ENCODE data around the gene TADA2A. TPM values are rescaled to one million over a fixed set of nuclear protein-coding genes. Genes with fewer than 3 reads are reported as not detected.

The TADA2A gene
- total and polyA plus RNA-seq, 4 experiments from 2014 or later, result 2.8 to 35.7 (median 20.2) TPM

DNA sequence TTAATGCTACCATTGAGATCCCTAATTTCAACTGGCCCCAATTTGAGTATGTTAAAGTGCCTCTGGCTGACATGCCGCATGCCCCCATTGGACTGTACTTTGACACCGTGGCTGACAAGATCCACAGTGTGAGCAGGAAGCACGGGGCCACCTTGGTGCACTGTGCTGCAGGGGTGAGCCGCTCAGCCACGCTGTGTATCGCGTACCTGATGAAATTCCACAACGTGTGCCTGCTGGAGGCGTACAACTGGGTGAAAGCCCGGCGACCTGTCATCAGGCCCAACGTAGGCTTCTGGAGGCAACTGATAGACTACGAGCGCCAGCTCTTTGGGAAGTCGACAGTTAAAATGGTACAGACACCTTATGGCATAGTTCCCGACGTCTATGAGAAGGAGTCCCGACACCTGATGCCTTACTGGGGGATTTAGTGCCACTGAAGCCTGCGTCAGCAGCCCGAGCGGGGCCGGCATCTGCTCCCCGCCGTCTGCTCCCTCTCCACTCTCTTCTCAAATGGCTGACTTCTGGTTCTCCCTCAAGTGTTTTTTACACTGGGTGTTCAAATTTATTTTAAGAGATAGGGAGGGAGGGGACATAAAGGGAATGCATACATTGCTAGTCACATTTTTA is 105.9 kb downstream of the TADA2A start:
- Histone ChIP-seq H3K4me1 (ENCODE audit: insufficient read depth, low read length) (peaks cover 6% of the 10 kb centered on the region), H3K36me3 (ENCODE audit: insufficient read depth, low read length) (peaks cover 28% of the 10 kb centered on the region), H3K9me3 (ENCODE audit: control insufficient read depth in 1 of 2, low read length in 2 of 2) (no peaks in the 10 kb centered on the region), H3K4me3 (ENCODE audit: low read length in 2 of 2) (no peak overlapping the region), H3K27me3 (ENCODE audit: insufficient read depth, low read length) (no peaks in the 10 kb centered on the region), H3K27ac (ENCODE audit: low read depth, low read length) (no peak overlapping the region)
- Mint-ChIP-seq H3K36me3 (peaks cover 15 to 41% of the 10 kb centered on the region in 2 donors), H3K27ac (peak overlapping the region in 3 of 7 donors; percentile 32 to 42 (median 41)), H3K27me3 (no peaks in the 10 kb centered on the region), H3K9me3 (no peaks in the 10 kb centered on the region), H3K4me1 (peaks cover 8 to 19% (median 11%) of the 10 kb centered on the region in 4 donors), H3K4me3 (no peak overlapping the region)
- ChIA-PET POLR2A (ENCODE audit: partially characterized antibody) (no interaction called here), CTCF (ENCODE audit: partially characterized antibody) (interaction anchor here (0.9 kb wide), 1 partner anchor 15 kb away, joined by 4 read pairs; no protein-coding TSS in a partner anchor)
- intact Hi-C loops (cut with micrococcal nuclease), result no loop called here
- no peak for DNase-seq

DNA sequence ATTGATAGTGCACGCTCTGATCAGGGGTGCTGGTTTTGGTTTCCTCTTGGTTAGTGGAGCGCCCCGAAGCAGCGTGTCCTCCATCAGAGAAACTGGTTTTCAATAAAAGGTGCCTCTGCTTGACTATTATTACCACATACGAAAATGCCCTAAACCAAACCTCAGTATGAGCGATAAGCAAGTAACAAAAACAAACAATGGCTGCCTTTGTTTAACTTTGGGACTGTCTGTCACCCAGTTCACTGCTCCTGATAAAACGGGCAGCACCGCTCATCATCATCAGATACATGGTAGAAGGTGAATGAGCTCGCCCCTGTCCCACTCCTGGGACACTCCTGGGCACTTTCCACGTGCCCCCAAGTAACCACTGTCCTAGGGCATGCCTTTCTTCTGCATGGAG is 107.0 kb downstream of the TADA2A start:
- Mint-ChIP-seq H3K27ac (no peak overlapping the region), H3K4me3 (no peak overlapping the region), H3K27me3 (no peaks in the 10 kb centered on the region), H3K9me3 (no peaks in the 10 kb centered on the region), H3K4me1 (peaks cover 8 to 19% (median 11%) of the 10 kb centered on the region in 4 donors), H3K36me3 (peaks cover 26 to 52% of the 10 kb centered on the region in 2 donors)
- intact Hi-C loops (cut with micrococcal nuclease), result no loop called here
- Histone ChIP-seq H3K36me3 (ENCODE audit: insufficient read depth, low read length) (peaks cover 39% of the 10 kb centered on the region), H3K27ac (ENCODE audit: low read depth, low read length) (no peak overlapping the region), H3K4me1 (ENCODE audit: insufficient read depth, low read length) (peaks cover 6% of the 10 kb centered on the region), H3K4me3 (ENCODE audit: low read length in 2 of 2) (no peak overlapping the region), H3K27me3 (ENCODE audit: insufficient read depth, low read length) (no peaks in the 10 kb centered on the region), H3K9me3 (ENCODE audit: control insufficient read depth in 1 of 2, low read length in 2 of 2) (no peaks in the 10 kb centered on the region)
- ChIA-PET POLR2A (ENCODE audit: partially characterized antibody) (no interaction called here), CTCF (ENCODE audit: partially characterized antibody) (no interaction called here)
- DNase-seq, result no peak

DNA sequence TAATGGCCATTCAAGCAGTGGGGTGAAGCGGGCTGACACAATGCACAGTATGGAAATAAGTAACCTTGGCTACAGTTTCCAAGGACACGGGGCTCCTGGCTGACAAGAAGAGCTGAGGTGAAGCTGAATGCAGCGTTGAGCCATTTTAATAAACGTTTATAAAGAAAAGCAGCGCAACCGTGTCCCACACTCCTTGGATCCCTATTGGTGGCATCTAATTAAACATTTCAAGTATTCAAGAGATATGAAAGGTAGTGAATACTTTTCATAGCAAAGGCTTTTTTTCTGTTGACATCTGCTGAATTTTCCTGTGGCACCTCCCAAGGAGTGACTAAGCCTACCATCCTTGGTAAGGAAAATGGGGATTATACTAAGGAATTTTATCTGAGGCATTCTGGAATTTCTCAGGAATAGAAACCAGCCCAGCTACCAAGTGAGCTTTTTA is 109.5 kb downstream of the TADA2A start:
- H3K4me3 Mint-ChIP-seq, result no peak overlapping the region
- peaks cover 4 to 20% (median 5%) of the 10 kb centered on the region in 4 donors for H3K4me1 Mint-ChIP-seq
- POLR2A ChIA-PET (ENCODE audit: partially characterized antibody), result no interaction called here
- peaks cover 5% of the 10 kb centered on the region for H3K4me1 ChIP-seq (ENCODE audit: insufficient read depth, low read length)
- H3K9me3 Mint-ChIP-seq, result no peaks in the 10 kb centered on the region
- no peak for DNase-seq
- H3K27ac ChIP-seq (ENCODE audit: low read depth, low read length), result no peak overlapping the region
- H3K27ac Mint-ChIP-seq, result no peak overlapping the region
- no peak overlapping the region for H3K4me3 ChIP-seq (ENCODE audit: low read length in 2 of 2)
- CTCF ChIA-PET (ENCODE audit: partially characterized antibody), result no interaction called here
- H3K27me3 ChIP-seq (ENCODE audit: insufficient read depth, low read length), result no peaks in the 10 kb centered on the region
- intact Hi-C loops (cut with micrococcal nuclease), result no loop called here
- peaks cover 44 to 73% of the 10 kb centered on the region in 2 donors for H3K36me3 Mint-ChIP-seq
- H3K9me3 ChIP-seq (ENCODE audit: control insufficient read depth in 1 of 2, low read length in 2 of 2), result no peaks in the 10 kb centered on the region
- H3K27me3 Mint-ChIP-seq, result no peaks in the 10 kb centered on the region
- H3K36me3 ChIP-seq (ENCODE audit: insufficient read depth, low read length), result peaks cover 60% of the 10 kb centered on the region

DNA sequence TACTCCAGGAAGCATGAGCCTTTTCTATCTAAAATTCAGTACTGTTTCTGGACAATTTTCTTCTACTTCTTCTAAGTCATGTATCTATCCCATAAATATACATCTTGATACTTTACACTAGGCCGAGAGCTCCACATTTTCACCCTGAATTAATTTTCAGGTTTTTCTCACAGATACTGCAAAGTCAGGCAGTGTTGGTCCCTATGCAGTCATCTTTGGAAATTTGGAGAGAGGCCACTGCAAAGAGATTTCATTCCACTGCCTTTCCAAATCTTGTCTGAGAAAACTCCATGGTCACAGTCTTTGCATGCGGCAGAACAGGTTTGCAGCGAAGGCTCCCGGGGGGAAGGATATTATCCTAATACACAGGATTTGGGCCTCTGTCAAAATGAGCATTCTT is 111.2 kb downstream of the TADA2A start:
- H3K4me1 ChIP-seq (ENCODE audit: insufficient read depth, low read length), result peaks cover 5% of the 10 kb centered on the region
- H3K36me3 Mint-ChIP-seq, result peaks cover 52 to 76% of the 10 kb centered on the region in 2 donors
- intact Hi-C loops (cut with micrococcal nuclease), result no loop called here
- no peaks in the 10 kb centered on the region for H3K27me3 ChIP-seq (ENCODE audit: insufficient read depth, low read length)
- no peaks in the 10 kb centered on the region for H3K27me3 Mint-ChIP-seq
- H3K36me3 ChIP-seq (ENCODE audit: insufficient read depth, low read length), result peaks cover 60% of the 10 kb centered on the region
- DNase-seq, result no peak
- POLR2A ChIA-PET (ENCODE audit: partially characterized antibody), result no interaction called here
- H3K27ac ChIP-seq (ENCODE audit: low read depth, low read length), result no peak overlapping the region
- H3K4me3 ChIP-seq (ENCODE audit: low read length in 2 of 2), result no peak overlapping the region
- H3K4me3 Mint-ChIP-seq, result no peak overlapping the region
- no peaks in the 10 kb centered on the region for H3K9me3 ChIP-seq (ENCODE audit: control insufficient read depth in 1 of 2, low read length in 2 of 2)
- H3K4me1 Mint-ChIP-seq, result peaks cover 4 to 25% (median 8%) of the 10 kb centered on the region in 4 donors
- CTCF ChIA-PET (ENCODE audit: partially characterized antibody), result no interaction called here
- no peak overlapping the region for H3K27ac Mint-ChIP-seq
- no peaks in the 10 kb centered on the region for H3K9me3 Mint-ChIP-seq

DNA sequence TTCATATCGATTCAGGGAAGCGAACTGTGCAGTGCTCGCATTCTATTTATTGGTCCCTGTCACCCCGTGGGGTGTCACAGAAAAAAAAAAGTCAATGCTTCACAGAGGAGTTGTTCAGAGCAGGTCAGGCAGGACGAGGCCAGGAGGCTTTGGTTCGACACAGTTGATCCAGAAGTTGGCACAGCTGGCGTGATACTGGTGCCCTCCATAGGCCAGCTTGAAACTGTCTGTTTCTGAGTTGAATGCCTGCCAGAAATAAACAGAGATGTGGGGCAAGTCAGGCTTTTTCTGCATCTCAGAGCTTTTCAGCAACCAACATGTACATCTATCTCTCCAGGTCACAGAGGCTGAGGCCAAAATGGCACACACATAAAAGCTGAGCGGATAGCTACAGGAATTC is 112.1 kb downstream of the TADA2A start:
- POLR2A ChIA-PET (ENCODE audit: partially characterized antibody), result no interaction called here
- Histone ChIP-seq H3K4me1 (ENCODE audit: insufficient read depth, low read length) (peaks cover 5% of the 10 kb centered on the region), H3K27me3 (ENCODE audit: insufficient read depth, low read length) (no peaks in the 10 kb centered on the region), H3K27ac (ENCODE audit: low read depth, low read length) (no peak overlapping the region), H3K9me3 (ENCODE audit: control insufficient read depth in 1 of 2, low read length in 2 of 2) (no peaks in the 10 kb centered on the region), H3K4me3 (ENCODE audit: low read length in 2 of 2) (no peak overlapping the region), H3K36me3 (ENCODE audit: insufficient read depth, low read length) (peaks cover 62% of the 10 kb centered on the region)
- H3K27me3 Mint-ChIP-seq, result no peaks in the 10 kb centered on the region
- H3K4me3 Mint-ChIP-seq, result no peak overlapping the region
- DNase-seq, result no peak
- peak overlapping the region in 3 of 7 donors; percentile 24 to 82 (median 78) for H3K27ac Mint-ChIP-seq
- CTCF ChIA-PET (ENCODE audit: partially characterized antibody), result no interaction called here
- H3K9me3 Mint-ChIP-seq, result no peaks in the 10 kb centered on the region
- intact Hi-C loops (cut with micrococcal nuclease), result no loop called here
- peaks cover 4 to 30% (median 11%) of the 10 kb centered on the region in 4 donors for H3K4me1 Mint-ChIP-seq
- peaks cover 50 to 76% of the 10 kb centered on the region in 2 donors for H3K36me3 Mint-ChIP-seq

DNA sequence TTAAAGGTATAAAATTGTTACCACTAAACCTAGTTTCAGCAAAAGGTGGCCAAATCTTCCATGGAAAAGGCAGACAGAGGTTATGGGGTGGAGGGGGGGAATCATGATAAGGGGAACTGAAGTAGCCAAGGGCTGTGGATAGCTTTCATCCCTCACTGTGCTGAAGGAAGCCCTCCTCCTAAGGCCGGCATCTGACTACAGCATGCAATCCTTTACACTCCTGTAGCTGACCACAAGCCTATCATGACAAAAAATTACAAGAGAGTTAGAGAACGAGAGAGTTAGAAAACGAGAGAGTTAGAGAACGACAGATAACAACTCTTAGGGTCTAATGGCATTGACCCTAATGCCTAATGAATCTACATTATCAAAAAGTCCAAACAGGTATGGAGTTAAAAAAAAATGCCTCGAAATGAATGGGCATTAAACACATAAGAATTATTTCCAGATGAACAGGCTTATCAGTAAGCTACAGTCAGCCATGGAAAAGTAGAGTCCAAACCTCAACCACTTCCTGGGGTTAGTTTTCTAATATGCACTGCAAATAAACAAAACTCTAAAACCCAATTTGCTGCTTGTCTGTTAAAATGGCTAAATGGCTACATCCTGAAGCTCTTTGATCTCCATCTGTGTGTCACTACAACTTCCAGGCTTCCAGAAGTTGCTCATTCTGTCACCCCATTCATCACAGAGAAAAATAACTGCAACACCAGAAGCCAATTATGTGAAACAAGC is 112.7 kb downstream of the TADA2A start:
- Histone ChIP-seq H3K27me3 (ENCODE audit: insufficient read depth, low read length) (no peaks in the 10 kb centered on the region), H3K4me3 (ENCODE audit: low read length in 2 of 2) (no peak overlapping the region), H3K27ac (ENCODE audit: low read depth, low read length) (no peak overlapping the region), H3K4me1 (ENCODE audit: insufficient read depth, low read length) (peaks cover 5% of the 10 kb centered on the region), H3K36me3 (ENCODE audit: insufficient read depth, low read length) (peaks cover 66% of the 10 kb centered on the region), H3K9me3 (ENCODE audit: control insufficient read depth in 1 of 2, low read length in 2 of 2) (no peaks in the 10 kb centered on the region)
- peaks cover 4 to 31% (median 11%) of the 10 kb centered on the region in 4 donors for H3K4me1 Mint-ChIP-seq
- peak overlapping the region in 4 of 7 donors; percentile 21 to 82 (median 74) for H3K27ac Mint-ChIP-seq
- peaks cover 55 to 78% of the 10 kb centered on the region in 2 donors for H3K36me3 Mint-ChIP-seq
- intact Hi-C loops (cut with micrococcal nuclease), result no loop called here
- DNase-seq, result no peak
- no peak overlapping the region for H3K4me3 Mint-ChIP-seq
- H3K27me3 Mint-ChIP-seq, result no peaks in the 10 kb centered on the region
- H3K9me3 Mint-ChIP-seq, result no peaks in the 10 kb centered on the region
- POLR2A ChIA-PET (ENCODE audit: partially characterized antibody), result no interaction called here
- CTCF ChIA-PET (ENCODE audit: partially characterized antibody), result interaction anchor here (0.6 kb wide), 1 partner anchor 14 kb away, joined by 3 read pairs; no protein-coding TSS in a partner anchor

DNA sequence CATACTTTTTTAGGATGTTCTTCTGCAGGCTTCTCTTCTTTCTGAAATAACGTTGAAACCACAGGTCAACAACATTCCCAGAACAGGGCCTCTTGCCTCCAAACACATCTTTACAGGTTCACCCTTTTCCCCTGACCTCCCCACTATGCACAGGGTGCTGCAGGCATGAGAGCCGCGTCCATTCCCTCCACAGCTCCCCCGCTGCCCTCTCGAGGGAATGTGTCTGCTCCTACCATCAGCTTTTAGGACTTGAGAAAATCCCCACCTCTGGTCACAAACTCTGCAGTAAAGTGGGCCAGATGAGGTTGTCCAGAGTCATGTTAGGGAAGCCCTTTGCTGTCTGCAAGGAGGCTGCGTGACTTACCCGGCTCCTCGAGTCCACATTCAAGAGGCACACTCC is 113.5 kb downstream of the TADA2A start:
- Histone ChIP-seq H3K27me3 (ENCODE audit: insufficient read depth, low read length) (no peaks in the 10 kb centered on the region), H3K4me1 (ENCODE audit: insufficient read depth, low read length) (peaks cover 5% of the 10 kb centered on the region), H3K27ac (ENCODE audit: low read depth, low read length) (no peak overlapping the region), H3K9me3 (ENCODE audit: control insufficient read depth in 1 of 2, low read length in 2 of 2) (no peaks in the 10 kb centered on the region), H3K4me3 (ENCODE audit: low read length in 2 of 2) (no peak overlapping the region), H3K36me3 (ENCODE audit: insufficient read depth, low read length) (peaks cover 71% of the 10 kb centered on the region)
- ChIA-PET CTCF (ENCODE audit: partially characterized antibody) (interaction anchor here (0.6 kb wide), 1 partner anchor 13 kb away, joined by 3 read pairs; no protein-coding TSS in a partner anchor), POLR2A (ENCODE audit: partially characterized antibody) (no interaction called here)
- H3K4me1 Mint-ChIP-seq, result peaks cover 4 to 31% (median 11%) of the 10 kb centered on the region in 4 donors
- H3K27ac Mint-ChIP-seq, result peak overlapping the region in 3 of 7 donors; percentile 18 to 73 (median 42)
- no peak for DNase-seq
- no peaks in the 10 kb centered on the region for H3K27me3 Mint-ChIP-seq
- no peak overlapping the region for H3K4me3 Mint-ChIP-seq
- peaks cover 58 to 80% of the 10 kb centered on the region in 2 donors for H3K36me3 Mint-ChIP-seq
- H3K9me3 Mint-ChIP-seq, result no peaks in the 10 kb centered on the region
- intact Hi-C loops (cut with micrococcal nuclease), result no loop called here

Measured in CD4-positive, alpha-beta memory T cell (primary cell).